Adrenal gland (tissue), 5 donors: ENCODE measurements around the gene DMD.

ENCODE experiments used
- CTCF ChIP-seq, 6 experiments: fragments of 450-650 bp in 4 of 6; fragments of 200-600 bp in 2 of 6; sonication (generic) in 1 of 6; IDR thresholded peaks; 1 replicate in 5 of 6; 2 replicates in 1 of 6; pipeline versions ENCODE4 v1.5.1 to v1.8.0; 2016 to 2021; ENCODE audit warnings: antibody characterized with exemption in 6 of 6, mild to moderate bottlenecking in 2 of 6, moderate library complexity in 1 of 6
- POLR2A ChIP-seq, 2 donors: fragments of 450-650 bp; IDR thresholded peaks; one replicate each; pipeline ENCODE4 v1.6.1; 2017; ENCODE audit warnings: antibody characterized with exemption in 2 of 2, mild to moderate bottlenecking in 2 of 2, moderate library complexity in 1 of 2
- donor health status: DM: no; HTN: no; CAD: no.

GRCh38 chrX:32599156-32599555 is 612.2 kb downstream of the DMD start:
- TF ChIP-seq CTCF (IDR thresholded peaks at IDR 0.05) (no peak), POLR2A (IDR thresholded peaks at IDR 0.05) (no peak)
